Retina (tissue), 1 donor: Measurements from ENCODE around the gene TSKU.

Source experiments
- DNase-seq: peaks from one replicate; pipeline ENCODE4 v3.0.0-alpha.2; 2016

The TSKU gene

GRCh38 chr11:76771446-76772099 lies 11.6 kb upstream of the TSKU start:
- DNase-seq, result no peak

GRCh38 chr11:76772100-76772782 lies 10.9 kb upstream of the TSKU start:
- no peak for DNase-seq

GRCh38 chr11:76772783-76773106 lies 10.4 kb upstream of the TSKU start:
- DNase-seq, result no peak

GRCh38 chr11:76773921-76774361 lies 9.2 kb upstream of the TSKU start:
- DNase-seq, result no peak

GRCh38 chr11:76776472-76776871 lies 6.7 kb upstream of the TSKU start:
- DNase-seq, result no peak

GRCh38 chr11:76777305-76777704 lies 5.9 kb upstream of the TSKU start:
- no peak for DNase-seq

- DNase-seq, result no peak
Measured at GRCh38 chr11:76777876-76778275, 5.3 kb upstream of the TSKU start.

- no peak for DNase-seq
Measured at GRCh38 chr11:76778874-76779273, 4.3 kb upstream of the TSKU start.

GRCh38 chr11:76781046-76781801 lies 1.9 kb upstream of the TSKU start:
- no peak for DNase-seq

GRCh38 chr11:76781807-76782530 lies 1.2 kb upstream of the TSKU start:
- DNase-seq, result no peak

GRCh38 chr11:76782531-76783293 lies 444 bp upstream of the TSKU start:
- DNase-seq, result peak; percentile 94

GRCh38 chr11:76783896-76784813 lies 999 bp downstream of the TSKU start:
- DNase-seq, result peak; percentile 85

GRCh38 chr11:76785513-76785912 lies 2.4 kb downstream of the TSKU start:
- DNase-seq, result no peak

- DNase-seq, result no peak
Measured at GRCh38 chr11:76786016-76786415, 2.9 kb downstream of the TSKU start.

GRCh38 chr11:76786441-76787014 lies 3.4 kb downstream of the TSKU start:
- DNase-seq, result no peak

GRCh38 chr11:76787271-76787670 lies 4.1 kb downstream of the TSKU start:
- no peak for DNase-seq

GRCh38 chr11:76787911-76788596 lies 4.9 kb downstream of the TSKU start:
- DNase-seq, result no peak

GRCh38 chr11:76788661-76789442 lies 5.7 kb downstream of the TSKU start:
- no peak for DNase-seq

- DNase-seq, result no peak
Measured at GRCh38 chr11:76789443-76789719, 6.2 kb downstream of the TSKU start.

- DNase-seq, result no peak
Measured at GRCh38 chr11:76790251-76790650, 7.1 kb downstream of the TSKU start.
